Caco-2 (cell line): ENCODE measurements around the gene NLK. TPM values are rescaled to one million over a fixed set of nuclear protein-coding genes. Genes with fewer than 3 reads are reported as not detected.
"Not testable (repeated sequence)": the region's sequence is repeated elsewhere in the genome, so short reads cannot be mapped to it uniquely, and the experiment has no call there.

Experiments
- BruUV-seq: library from RNA; stranded (reverse); fragments of 400-500 nt; replicated peaks from 2 replicates; lab custom pipeline; 2021; lab: Mats Ljungman, UMichigan
- CTCF ChIA-PET: fragments of 300-600 bp; sonication (Branson Sonifier 250); formaldehyde crosslinking; loops from one replicate; lab custom pipeline; 2022; ENCODE audit warnings: antibody characterized with exemption; lab: Charles Lee
- POLR2A ChIA-PET: fragments of 300-600 bp; sonication (Branson Sonifier 250); formaldehyde crosslinking; loops from one replicate; lab custom pipeline; 2022; ENCODE audit warnings: antibody characterized with exemption; lab: Charles Lee
- DNase-seq, 2 experiments: peaks; one replicate each; pipeline versions ENCODE4 v3.0.0 to v3.0.0-alpha.2; 2020 to 2022
- H3K27me3 ChIP-seq: replicated peaks from 2 replicates; pipeline ENCODE4 v1.6.0; 2011; ENCODE audit warnings: low read length; ENCODE audit not compliant: control insufficient read depth, insufficient read depth
- H3K36me3 ChIP-seq: 2 replicates; pipeline ENCODE4 v1.5.1; 2011; ENCODE audit warnings: low read length; ENCODE audit not compliant: control insufficient read depth, insufficient read depth
- H3K4me1 ChIP-seq: fragments of 250-450 bp; sonication (Bioruptor Pico); 2 replicates; pipeline ENCODE4 v1.5.1; 2020; ENCODE audit warnings: mild to moderate bottlenecking
- H3K4me3 ChIP-seq: 2 replicates; pipeline ENCODE4 v1.5.1; 2011; ENCODE audit warnings: low read depth, mild to moderate bottlenecking, control low read depth, low read length
- H3K9me3 ChIP-seq: fragments of 250-450 bp; sonication (Bioruptor Pico); 2 replicates; pipeline ENCODE4 v1.5.1; 2020; ENCODE audit warnings: mild to moderate bottlenecking, moderate library complexity
- H3K27ac Mint-ChIP-seq: one replicate; pipeline ENCODE4 v1.8.0; 2022; ENCODE audit warnings: mixed read lengths; ENCODE audit not compliant: unreplicated experiment
- H3K27me3 Mint-ChIP-seq: one replicate; pipeline ENCODE4 v1.8.0; 2022; ENCODE audit warnings: mixed read lengths; ENCODE audit not compliant: insufficient read depth, unreplicated experiment
- H3K36me3 Mint-ChIP-seq: one replicate; pipeline ENCODE4 v1.8.0; 2022; ENCODE audit warnings: mild to moderate bottlenecking, mixed read lengths; ENCODE audit not compliant: insufficient read depth, unreplicated experiment
- H3K4me1 Mint-ChIP-seq: one replicate; pipeline ENCODE4 v1.8.0; 2022; ENCODE audit warnings: low read depth, mixed read lengths; ENCODE audit not compliant: unreplicated experiment
- H3K4me3 Mint-ChIP-seq: one replicate; pipeline ENCODE4 v1.8.0; 2022; ENCODE audit warnings: mild to moderate bottlenecking, moderate library complexity, mixed read lengths; ENCODE audit not compliant: unreplicated experiment
- H3K9me3 Mint-ChIP-seq: one replicate; pipeline ENCODE4 v1.8.0; 2022; ENCODE audit warnings: mixed read lengths; ENCODE audit not compliant: unreplicated experiment
- intact Hi-C: fragments of 100-400 bp; cut with micrococcal nuclease; formaldehyde crosslinking; loops from one replicate; pipeline ENCODE4 v1.10.0; 2022; ENCODE audit not compliant: unreplicated experiment
- total RNA-seq: library from RNA; stranded (reverse); gene quantifications from 2 replicates; pipeline ENCODE4 v1.2.3, GENCODE V29; 2022
- TF ChIP-seq, protein P1 (sequence below), 2 experiments: fragments of 200-600 bp in 1 of 2; IDR thresholded peaks; 1 replicate in 1 of 2; 2 replicates in 1 of 2; pipeline versions ENCODE4 v1.5.1 to v1.8.0; 2011 to 2022; ENCODE audit warnings: antibody characterized with exemption in 1 of 2, control low read depth in 1 of 2, inconsistent platforms in 1 of 2, low read depth in 1 of 2, low read length in 1 of 2, mild to moderate bottlenecking in 1 of 2, moderate library complexity in 1 of 2; ENCODE audit not compliant: insufficient read depth in 1 of 2, severe bottlenecking in 1 of 2, unreplicated experiment in 1 of 2

NLK gene
- total RNA-seq, 1 experiment from 2014 or later, result 87.3 TPM

- H3K27me3 Mint-ChIP-seq, H3K36me3 ChIP-seq, H3K9me3 Mint-ChIP-seq, H3K27me3 ChIP-seq, H3K36me3 Mint-ChIP-seq, H3K9me3 ChIP-seq: not testable (repeated sequence)
- Histone ChIP-seq H3K4me3 (peak overlapping the region; percentile 21), H3K4me1 (peaks cover 31% of the 10 kb centered on the region)
- TSS peak; percentile 54 for BruUV-seq
- peaks cover 44% of the 10 kb centered on the region for H3K4me1 Mint-ChIP-seq
- H3K4me3 Mint-ChIP-seq, result peak overlapping the region; percentile 72
- POLR2A ChIA-PET, result interaction anchor here (1.2 to 1.7 kb wide), 3 partner anchors 85 to 123 kb away, joined by 4 to 9 read pairs (median 4); partner anchors contain the start of genes POLDIP2 and TNFAIP1
- peak; percentile 89 to 90 for DNase-seq
- intact Hi-C loops, result loop anchor here (1.0 to 10.0 kb wide), 4 partner anchors 17 to 437 kb away; partner anchors contain the start of genes IFT20, SLC46A1 and TNFAIP1
- TF ChIP-seq, protein P1, sequence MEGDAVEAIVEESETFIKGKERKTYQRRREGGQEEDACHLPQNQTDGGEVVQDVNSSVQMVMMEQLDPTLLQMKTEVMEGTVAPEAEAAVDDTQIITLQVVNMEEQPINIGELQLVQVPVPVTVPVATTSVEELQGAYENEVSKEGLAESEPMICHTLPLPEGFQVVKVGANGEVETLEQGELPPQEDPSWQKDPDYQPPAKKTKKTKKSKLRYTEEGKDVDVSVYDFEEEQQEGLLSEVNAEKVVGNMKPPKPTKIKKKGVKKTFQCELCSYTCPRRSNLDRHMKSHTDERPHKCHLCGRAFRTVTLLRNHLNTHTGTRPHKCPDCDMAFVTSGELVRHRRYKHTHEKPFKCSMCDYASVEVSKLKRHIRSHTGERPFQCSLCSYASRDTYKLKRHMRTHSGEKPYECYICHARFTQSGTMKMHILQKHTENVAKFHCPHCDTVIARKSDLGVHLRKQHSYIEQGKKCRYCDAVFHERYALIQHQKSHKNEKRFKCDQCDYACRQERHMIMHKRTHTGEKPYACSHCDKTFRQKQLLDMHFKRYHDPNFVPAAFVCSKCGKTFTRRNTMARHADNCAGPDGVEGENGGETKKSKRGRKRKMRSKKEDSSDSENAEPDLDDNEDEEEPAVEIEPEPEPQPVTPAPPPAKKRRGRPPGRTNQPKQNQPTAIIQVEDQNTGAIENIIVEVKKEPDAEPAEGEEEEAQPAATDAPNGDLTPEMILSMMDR (IDR thresholded peaks at IDR 0.05; ENCODE audit: insufficient read depth in 1 of 2, low read depth in 1 of 2, low read length in 1 of 2, severe bottlenecking in 1 of 2, unreplicated experiment in 1 of 2), result peak; percentile 23 to 46
- CTCF ChIA-PET, result interaction anchor here (0.6 to 5.0 kb wide), 23 partner anchors 10 to 624 kb away, joined by 3 to 44 read pairs (median 4); partner anchors contain the start of genes IFT20, POLDIP2, TMEM97 and TNFAIP1
- H3K27ac Mint-ChIP-seq, result peak overlapping the region; percentile 71
Measured at GRCh38 chr17:28233872-28234856, 191.7 kb downstream of the NLK start.

DNA sequence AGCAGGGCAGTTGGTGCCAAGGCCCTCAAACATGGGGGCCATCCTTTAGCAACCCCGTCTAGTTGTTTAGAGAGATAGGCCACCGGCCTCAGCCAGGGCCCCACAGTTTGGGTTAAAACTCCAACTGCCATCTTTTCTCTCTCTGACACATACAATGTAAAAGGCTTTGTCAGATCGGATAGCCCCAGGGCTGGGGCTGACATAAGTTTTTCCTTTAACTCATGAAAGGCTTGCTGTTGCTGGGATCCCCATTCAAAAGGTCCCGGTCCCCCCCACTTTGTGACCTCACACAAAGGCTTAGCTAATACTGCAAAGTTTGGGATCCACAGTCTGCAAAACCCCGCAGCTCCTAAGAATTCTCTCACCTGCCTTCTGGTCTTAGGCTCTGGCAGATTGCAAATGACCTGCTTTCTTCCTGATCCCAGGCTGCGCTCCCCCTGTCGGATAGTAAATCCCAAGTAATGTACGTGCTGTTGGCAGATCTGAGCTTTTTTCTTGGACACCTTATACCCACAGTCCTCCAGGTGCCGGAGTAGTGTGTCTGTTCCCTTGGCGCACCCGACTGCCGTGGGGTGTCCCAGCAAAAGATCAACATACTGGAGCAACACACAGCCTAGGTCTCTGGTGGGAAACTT is 192.7 kb downstream of the NLK start:
- H3K9me3 Mint-ChIP-seq, DNase-seq, H3K27me3 Mint-ChIP-seq, H3K27me3 ChIP-seq, H3K9me3 ChIP-seq, H3K36me3 ChIP-seq, BruUV-seq, H3K4me3 Mint-ChIP-seq, H3K4me3 ChIP-seq, H3K36me3 Mint-ChIP-seq, POLR2A ChIA-PET: not testable (repeated sequence)
- intact Hi-C loops, result loop anchor here (10.0 kb wide), 1 partner anchor 170 kb away; the partner anchor contains the start of gene SLC46A1
- Mint-ChIP-seq H3K27ac (peak overlapping the region; percentile 71), H3K4me1 (peaks cover 37% of the 10 kb centered on the region)
- CTCF ChIA-PET, result interaction anchor here (0.6 to 5.0 kb wide), 7 partner anchors 14 to 182 kb away, joined by 3 to 44 read pairs (median 3); partner anchors contain the start of genes IFT20 and TNFAIP1
- peaks cover 31% of the 10 kb centered on the region for H3K4me1 ChIP-seq

GRCh38 chr17:28236033-28236653 is 193.7 kb downstream of the NLK start:
- H3K27ac Mint-ChIP-seq, DNase-seq, H3K27me3 Mint-ChIP-seq, H3K9me3 Mint-ChIP-seq, POLR2A ChIA-PET, BruUV-seq, H3K36me3 Mint-ChIP-seq, H3K27me3 ChIP-seq, H3K36me3 ChIP-seq, H3K4me3 ChIP-seq, H3K9me3 ChIP-seq, H3K4me3 Mint-ChIP-seq: not testable (repeated sequence)
- H3K4me1 ChIP-seq, result peaks cover 32% of the 10 kb centered on the region
- CTCF ChIA-PET, result interaction anchor here (0.6 to 4.1 kb wide), 3 partner anchors 13 to 780 kb away, joined by 3 to 21 read pairs (median 5); no protein-coding TSS in a partner anchor
- H3K4me1 Mint-ChIP-seq, result peaks cover 28% of the 10 kb centered on the region
- intact Hi-C loops, result loop anchor here (10.0 kb wide), 1 partner anchor 169 kb away; the partner anchor contains the start of gene SLC46A1
